OCI-LY1 (cell line): Measurements from ENCODE around the gene SDK2.

Experiments
- H2AFZ ChIP-seq: fragments of 200-600 bp; sonication (generic), shearing (Covaris generic); 2 replicates; pipeline ENCODE4 v1.6.0; 2014; ENCODE audit warnings: antibody characterized with exemption, mild to moderate bottlenecking, low read length
- H3F3A ChIP-seq: fragments of 200-600 bp; sonication (generic), shearing (Covaris generic); 2 replicates; pipeline ENCODE4 v1.6.0; 2014; ENCODE audit warnings: mild to moderate bottlenecking, antibody characterized with exemption, low read length, moderate library complexity; ENCODE audit not compliant: insufficient read depth
- H3K27ac ChIP-seq: fragments of 200-600 bp; sonication (generic); 2 replicates; pipeline ENCODE4 v1.5.1; 2014; ENCODE audit warnings: low read length, mixed run types, mild to moderate bottlenecking, low read depth; ENCODE audit not compliant: poor library complexity, severe bottlenecking
- H3K27me3 ChIP-seq: fragments of 200-600 bp; sonication (generic); 2 replicates; pipeline ENCODE4 v1.6.0; 2014; ENCODE audit warnings: antibody characterized with exemption, mild to moderate bottlenecking, low read length, moderate library complexity; ENCODE audit not compliant: insufficient read depth
- H3K36me3 ChIP-seq: fragments of 200-600 bp; sonication (generic); 2 replicates; pipeline ENCODE4 v1.6.1; 2014; ENCODE audit warnings: mild to moderate bottlenecking, antibody characterized with exemption, low read length, moderate library complexity, mixed read lengths; ENCODE audit not compliant: insufficient read depth
- H3K4me1 ChIP-seq: fragments of 200-600 bp; sonication (generic); 2 replicates; pipeline ENCODE4 v1.5.1; 2014; ENCODE audit warnings: mild to moderate bottlenecking, low read length, moderate library complexity; ENCODE audit not compliant: insufficient read depth, severe bottlenecking
- H3K4me2 ChIP-seq: fragments of 200-600 bp; sonication (generic), shearing (Covaris generic); 2 replicates; pipeline ENCODE4 v1.6.1; 2014; ENCODE audit warnings: low read length
- H3K4me3 ChIP-seq: fragments of 200-600 bp; sonication (generic); 2 replicates; pipeline ENCODE4 v1.5.1; 2014; ENCODE audit warnings: low read length, low read depth, mild to moderate bottlenecking, mixed read lengths; ENCODE audit not compliant: poor library complexity, severe bottlenecking
- H3K79me2 ChIP-seq: fragments of 200-600 bp; shearing (Covaris generic); 2 replicates; pipeline ENCODE4 v1.6.1; 2016; ENCODE audit warnings: mixed run types, low read length, mixed read lengths; ENCODE audit not compliant: insufficient read depth
- H3K9ac ChIP-seq: fragments of 200-600 bp; sonication (generic), shearing (Covaris generic); 2 replicates; pipeline ENCODE4 v1.6.1; 2014; ENCODE audit warnings: mild to moderate bottlenecking, low read length, mixed read lengths
- H3K9me2 ChIP-seq: fragments of 200-600 bp; sonication (generic), shearing (Covaris generic); 2 replicates; pipeline ENCODE4 v1.6.1; 2014; ENCODE audit warnings: low read depth, mild to moderate bottlenecking, low read length, mixed read lengths
- H3K9me3 ChIP-seq: fragments of 200-600 bp; shearing (Covaris generic); 2 replicates; pipeline ENCODE4 v1.6.1; 2014; ENCODE audit warnings: low read length, mixed read lengths
- H4K20me1 ChIP-seq: fragments of 200-600 bp; sonication (generic), shearing (Covaris generic); 2 replicates; pipeline ENCODE4 v1.6.0; 2016; ENCODE audit warnings: mild to moderate bottlenecking, low read length; ENCODE audit not compliant: insufficient read depth
- CTCF ChIP-seq: fragments of 200-600 bp; sonication (generic), shearing (Covaris generic); IDR thresholded peaks from 2 replicates; pipeline ENCODE4 v1.5.1; 2017; ENCODE audit warnings: mild to moderate bottlenecking, antibody characterized with exemption, low read length, moderate library complexity, mixed read lengths
- EZH2 ChIP-seq: fragments of 200-600 bp; sonication (generic), shearing (Covaris generic); IDR thresholded peaks from 2 replicates; pipeline ENCODE4 v1.8.0; 2017; ENCODE audit warnings: borderline replicate concordance, mixed run types, mild to moderate bottlenecking, antibody characterized with exemption, low read length, moderate library complexity, mixed read lengths

Gene SDK2

GRCh38 chr17:73652886-73653480 lies 8.7 kb upstream of the SDK2 start:
- Histone ChIP-seq H2AFZ (no peak overlapping the region), H3K36me3 (no peaks in the 10 kb centered on the region; the same call in 1 of the 2 replicates), H3K27me3 (no peaks in the 10 kb centered on the region; the same call in 1 of the 2 replicates), H3K9me2 (no peaks in the 10 kb centered on the region), H4K20me1 (no peaks in the 10 kb centered on the region), H3K4me1 (no peaks in the 10 kb centered on the region), H3K9ac (no peak overlapping the region), H3K79me2 (no peaks in the 10 kb centered on the region), H3K9me3 (peaks cover 4% of the 10 kb centered on the region; the same call in 1 of the 2 replicates), H3K4me3 (no peak overlapping the region), H3K4me2 (no peak overlapping the region), H3F3A (no peaks in the 10 kb centered on the region), H3K27ac (no peak overlapping the region)
- TF ChIP-seq CTCF, result no peak
- TF ChIP-seq EZH2, result no peak

- Histone ChIP-seq H3K36me3 (no peaks in the 10 kb centered on the region; the same call in 1 of the 2 replicates), H3K27ac (no peak overlapping the region), H3K9ac (no peak overlapping the region), H4K20me1 (no peaks in the 10 kb centered on the region), H3K4me3 (no peak overlapping the region), H3K4me2 (no peak overlapping the region), H3K79me2 (no peaks in the 10 kb centered on the region), H3K4me1 (no peaks in the 10 kb centered on the region), H3K9me2 (no peaks in the 10 kb centered on the region), H3K27me3 (no peaks in the 10 kb centered on the region; the same call in 1 of the 2 replicates), H3F3A (no peaks in the 10 kb centered on the region), H2AFZ (no peak overlapping the region), H3K9me3 (peaks cover 4% of the 10 kb centered on the region; the same call in 1 of the 2 replicates)
- no peak for TF ChIP-seq EZH2
- TF ChIP-seq CTCF, result no peak
Observed at GRCh38 chr17:73650617-73651200, 6.5 kb upstream of the SDK2 start.

- Histone ChIP-seq H3K4me1 (no peaks in the 10 kb centered on the region), H3K27ac (no peak overlapping the region), H3K9ac (no peak overlapping the region), H3K9me3 (peaks cover 4% of the 10 kb centered on the region; the same call in 1 of the 2 replicates), H2AFZ (no peak overlapping the region), H3K36me3 (no peaks in the 10 kb centered on the region; the same call in 1 of the 2 replicates), H3K79me2 (no peaks in the 10 kb centered on the region), H3K9me2 (no peaks in the 10 kb centered on the region), H3K4me2 (no peak overlapping the region), H4K20me1 (no peaks in the 10 kb centered on the region), H3F3A (no peaks in the 10 kb centered on the region), H3K27me3 (no peaks in the 10 kb centered on the region; the same call in 1 of the 2 replicates), H3K4me3 (no peak overlapping the region)
- no peak for TF ChIP-seq EZH2
- TF ChIP-seq CTCF, result peak; percentile 34; the same call in 1 of the 2 replicates
Observed at GRCh38 chr17:73650140-73650539, 5.9 kb upstream of the SDK2 start.
